Loucy (cell line): Measurements from ENCODE around the gene KIF3B.

Source experiments
- H2AFZ ChIP-seq: fragments of 200-600 bp; sonication (generic); 2 replicates; pipeline ENCODE4 v1.6.0; 2016; ENCODE audit warnings: antibody characterized with exemption, mild to moderate bottlenecking, low read length, moderate library complexity
- H3F3A ChIP-seq: fragments of 200-600 bp; 2 replicates; pipeline ENCODE4 v1.6.0; 2016; ENCODE audit warnings: antibody characterized with exemption, low read depth, mild to moderate bottlenecking
- H3K27me3 ChIP-seq: fragments of 200-600 bp; sonication (generic); 2 replicates; pipeline ENCODE4 v1.6.1; 2014; ENCODE audit warnings: low read length, mild to moderate bottlenecking; ENCODE audit not compliant: insufficient read depth, poor library complexity, severe bottlenecking
- H3K36me3 ChIP-seq: fragments of 200-600 bp; sonication (generic); 2 replicates; pipeline ENCODE4 v1.6.1; 2016; ENCODE audit warnings: low read length; ENCODE audit not compliant: insufficient read depth
- H3K4me1 ChIP-seq: fragments of 200-600 bp; sonication (generic); 2 replicates; pipeline ENCODE4 v1.5.1; 2014; ENCODE audit warnings: low read length, mild to moderate bottlenecking; ENCODE audit not compliant: insufficient read depth, poor library complexity, severe bottlenecking
- H3K4me2 ChIP-seq: fragments of 200-600 bp; sonication (generic); 2 replicates; pipeline ENCODE4 v1.6.0; 2014; ENCODE audit warnings: antibody characterized with exemption, low read length, low read depth, mild to moderate bottlenecking; ENCODE audit not compliant: poor library complexity, severe bottlenecking
- H3K4me3 ChIP-seq: fragments of 200-600 bp; sonication (generic); 2 replicates; pipeline ENCODE4 v1.5.1; 2014; ENCODE audit warnings: low read length, mild to moderate bottlenecking, mixed read lengths; ENCODE audit not compliant: poor library complexity, severe bottlenecking
- H3K79me2 ChIP-seq: fragments of 200-600 bp; sonication (generic); 2 replicates; pipeline ENCODE4 v1.6.1; 2014; ENCODE audit warnings: low read length; ENCODE audit not compliant: insufficient read depth
- H3K9ac ChIP-seq: fragments of 200-600 bp; sonication (generic); 2 replicates; pipeline ENCODE4 v1.6.0; 2014; ENCODE audit warnings: mild to moderate bottlenecking, low read depth, low read length, moderate library complexity; ENCODE audit not compliant: poor library complexity, severe bottlenecking
- H3K9me2 ChIP-seq: fragments of 200-600 bp; sonication (generic); replicated peaks from 2 replicates; pipeline ENCODE4 v1.6.1; 2016; ENCODE audit warnings: low read depth, low read length, mixed read lengths
- H3K9me3 ChIP-seq: fragments of 200-600 bp; sonication (generic); 2 replicates; pipeline ENCODE4 v1.6.1; 2014; ENCODE audit warnings: mild to moderate bottlenecking, antibody characterized with exemption, low read length, low read depth; ENCODE audit not compliant: insufficient read depth
- H4K20me1 ChIP-seq: fragments of 200-600 bp; sonication (generic); 2 replicates; pipeline ENCODE4 v1.6.0; 2014; ENCODE audit warnings: antibody characterized with exemption, low read length, mild to moderate bottlenecking; ENCODE audit not compliant: insufficient read depth, poor library complexity, severe bottlenecking
- CTCF ChIP-seq: fragments of 200-600 bp; sonication (generic); conservative IDR thresholded peaks from 2 replicates; pipeline ENCODE4 v1.5.1; 2014; ENCODE audit warnings: mild to moderate bottlenecking, antibody characterized with exemption, low read length
- EZH2phosphoT487 ChIP-seq: fragments of 200-600 bp; IDR thresholded peaks from 2 replicates; pipeline ENCODE4 v1.6.1; 2018; ENCODE audit warnings: antibody characterized with exemption, mild to moderate bottlenecking, moderate library complexity, borderline replicate concordance

The KIF3B gene

GRCh38 chr20:32314768-32315167 lies 37.3 kb downstream of the KIF3B start:
- Histone ChIP-seq H3K36me3 (peaks cover 18% of the 10 kb centered on the region; the same call in 1 of the 2 replicates), H3F3A (no peaks in the 10 kb centered on the region), H2AFZ (no peak overlapping the region), H3K4me1 (no peaks in the 10 kb centered on the region), H3K9me3 (no peaks in the 10 kb centered on the region), H3K9me2 (no peaks in the 10 kb centered on the region), H3K4me2 (no peak overlapping the region), H4K20me1 (no peaks in the 10 kb centered on the region), H3K9ac (no peak overlapping the region), H3K79me2 (no peaks in the 10 kb centered on the region), H3K4me3 (no peak overlapping the region), H3K27me3 (no peaks in the 10 kb centered on the region)
- TF ChIP-seq EZH2phosphoT487: no peak
- no peak for TF ChIP-seq CTCF

GRCh38 chr20:32315399-32315798 lies 37.9 kb downstream of the KIF3B start:
- Histone ChIP-seq H3K4me1 (no peaks in the 10 kb centered on the region), H3K27me3 (no peaks in the 10 kb centered on the region), H3K4me2 (no peak overlapping the region), H3K9me2 (no peaks in the 10 kb centered on the region), H3K79me2 (no peaks in the 10 kb centered on the region), H2AFZ (no peak overlapping the region), H3F3A (no peaks in the 10 kb centered on the region), H3K9ac (no peak overlapping the region), H3K4me3 (no peak overlapping the region), H3K36me3 (peaks cover 12% of the 10 kb centered on the region; the same call in 1 of the 2 replicates), H4K20me1 (no peaks in the 10 kb centered on the region), H3K9me3 (no peaks in the 10 kb centered on the region)
- TF ChIP-seq CTCF (no peak), EZH2phosphoT487 (no peak)

- Histone ChIP-seq H3K9ac (no peak overlapping the region), H3K4me1 (no peaks in the 10 kb centered on the region), H3K27me3 (no peaks in the 10 kb centered on the region), H4K20me1 (no peaks in the 10 kb centered on the region), H3K9me3 (no peaks in the 10 kb centered on the region), H3K4me2 (no peak overlapping the region), H3K36me3 (peaks cover 8% of the 10 kb centered on the region; the same call in 1 of the 2 replicates), H3K4me3 (no peak overlapping the region), H3K9me2 (no peaks in the 10 kb centered on the region), H3K79me2 (no peaks in the 10 kb centered on the region), H2AFZ (no peak overlapping the region), H3F3A (no peaks in the 10 kb centered on the region)
- TF ChIP-seq CTCF (no peak), EZH2phosphoT487 (no peak)
These were observed 38.4 kb downstream of the KIF3B start for GRCh38 chr20:32315891-32316290.
